ENCODE results near the gene DEPP1. TPM values are rescaled to one million over a fixed set of nuclear protein-coding genes. Genes with fewer than 3 reads are reported as not detected.

Gene DEPP1
- total and polyA plus RNA-seq, 3 donors from 2014 or later, result 29.1 to 84.9 (median 33.1) TPM

DNA sequence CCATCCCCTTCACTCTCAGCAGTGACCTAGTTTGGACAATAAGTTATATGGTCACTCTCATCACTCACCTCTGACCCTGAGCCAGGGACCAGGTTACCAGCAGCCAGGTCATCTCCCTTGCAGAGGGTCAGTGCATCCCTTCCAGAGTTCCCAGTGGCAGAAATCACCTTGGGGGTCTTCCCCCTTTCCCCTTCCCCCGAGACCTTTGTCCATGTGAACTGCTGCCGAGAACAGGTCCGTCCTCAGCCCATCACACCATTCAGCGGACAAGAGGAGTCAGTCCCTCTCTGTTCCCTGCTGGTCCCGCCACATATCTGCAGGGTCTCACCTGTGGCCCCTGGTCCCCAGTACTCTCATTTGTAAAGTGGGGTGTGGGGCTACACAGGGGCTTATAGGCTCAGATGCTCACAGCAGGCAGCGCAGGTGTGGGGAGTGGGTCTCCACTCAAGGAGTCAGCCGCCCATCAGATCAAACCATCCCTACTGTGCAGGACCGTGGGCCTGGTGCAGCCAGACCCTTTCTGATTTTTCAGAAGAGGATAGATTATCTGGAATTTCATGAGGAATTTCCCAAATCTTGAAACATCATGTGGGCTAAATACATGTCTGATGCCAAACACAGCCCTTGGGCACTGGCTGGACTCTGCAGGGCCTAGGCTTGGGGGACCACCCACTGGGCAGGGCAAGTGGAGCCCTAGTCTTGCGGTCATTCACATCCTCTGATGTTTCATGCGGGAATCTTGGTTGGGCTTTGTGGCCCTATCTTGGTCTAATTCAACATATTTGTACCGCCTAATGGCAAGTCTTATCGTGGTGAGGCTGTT lies 6.5 kb downstream of the DEPP1 start:
- Histone ChIP-seq H3K4me1 (peaks cover 34% of the 10 kb centered on the region), H3K4me3 (no peak overlapping the region), H3K27ac (no peak overlapping the region), H3K9me3 (no peaks in the 10 kb centered on the region), H3K27me3 (no peaks in the 10 kb centered on the region), H3K36me3 (ENCODE audit: low read depth, missing control alignments) (no peaks in the 10 kb centered on the region)
- no peak for TF ChIP-seq POLR2A (IDR thresholded peaks at IDR 0.05)
- TF ChIP-seq, protein P1, sequence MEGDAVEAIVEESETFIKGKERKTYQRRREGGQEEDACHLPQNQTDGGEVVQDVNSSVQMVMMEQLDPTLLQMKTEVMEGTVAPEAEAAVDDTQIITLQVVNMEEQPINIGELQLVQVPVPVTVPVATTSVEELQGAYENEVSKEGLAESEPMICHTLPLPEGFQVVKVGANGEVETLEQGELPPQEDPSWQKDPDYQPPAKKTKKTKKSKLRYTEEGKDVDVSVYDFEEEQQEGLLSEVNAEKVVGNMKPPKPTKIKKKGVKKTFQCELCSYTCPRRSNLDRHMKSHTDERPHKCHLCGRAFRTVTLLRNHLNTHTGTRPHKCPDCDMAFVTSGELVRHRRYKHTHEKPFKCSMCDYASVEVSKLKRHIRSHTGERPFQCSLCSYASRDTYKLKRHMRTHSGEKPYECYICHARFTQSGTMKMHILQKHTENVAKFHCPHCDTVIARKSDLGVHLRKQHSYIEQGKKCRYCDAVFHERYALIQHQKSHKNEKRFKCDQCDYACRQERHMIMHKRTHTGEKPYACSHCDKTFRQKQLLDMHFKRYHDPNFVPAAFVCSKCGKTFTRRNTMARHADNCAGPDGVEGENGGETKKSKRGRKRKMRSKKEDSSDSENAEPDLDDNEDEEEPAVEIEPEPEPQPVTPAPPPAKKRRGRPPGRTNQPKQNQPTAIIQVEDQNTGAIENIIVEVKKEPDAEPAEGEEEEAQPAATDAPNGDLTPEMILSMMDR (IDR thresholded peaks at IDR 0.05), result no peak
- 97% methylated on average over 11 to 12 of the region's 12 CpGs for WGBS, 2 donors
- intact Hi-C loops (cut with DNase I; ENCODE audit: low total_unique reads), result no loop called here
- no peak for DNase-seq

DNA sequence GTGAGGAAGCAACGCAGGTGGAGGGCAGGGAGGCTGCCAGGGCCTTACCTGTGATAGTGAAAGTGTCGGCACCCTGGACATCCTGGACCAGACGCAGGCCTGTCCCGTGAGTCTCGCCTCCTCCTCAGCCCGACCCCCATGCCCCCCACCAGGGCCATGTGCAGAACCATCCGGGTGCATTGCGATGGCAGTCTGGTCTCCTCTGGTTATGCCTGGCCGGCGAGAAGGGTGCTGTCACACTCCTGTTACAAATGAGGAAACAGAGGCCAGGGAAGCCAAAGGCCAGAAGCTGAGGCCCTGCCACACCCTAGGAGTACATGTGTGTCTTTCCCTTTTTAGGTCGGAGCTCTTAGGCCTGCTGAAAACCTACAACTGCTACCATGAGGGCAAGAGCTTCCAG lies 7.2 kb downstream of the DEPP1 start:
- no peak for TF ChIP-seq POLR2A (IDR thresholded peaks at IDR 0.05)
- TF ChIP-seq, protein P1 (IDR thresholded peaks at IDR 0.05), result no peak
- H3K9me3 ChIP-seq, result no peaks in the 10 kb centered on the region
- H3K4me1 ChIP-seq, result peaks cover 36% of the 10 kb centered on the region
- H3K4me3 ChIP-seq, result no peak overlapping the region
- no peaks in the 10 kb centered on the region for H3K27me3 ChIP-seq
- no peak for DNase-seq
- H3K36me3 ChIP-seq (ENCODE audit: low read depth, missing control alignments), result no peaks in the 10 kb centered on the region
- intact Hi-C loops (cut with DNase I; ENCODE audit: low total_unique reads), result no loop called here
- 89 to 91% methylated on average over 4 to 11 of the region's 11 CpGs for WGBS, 2 donors
- no peak overlapping the region for H3K27ac ChIP-seq

DNA sequence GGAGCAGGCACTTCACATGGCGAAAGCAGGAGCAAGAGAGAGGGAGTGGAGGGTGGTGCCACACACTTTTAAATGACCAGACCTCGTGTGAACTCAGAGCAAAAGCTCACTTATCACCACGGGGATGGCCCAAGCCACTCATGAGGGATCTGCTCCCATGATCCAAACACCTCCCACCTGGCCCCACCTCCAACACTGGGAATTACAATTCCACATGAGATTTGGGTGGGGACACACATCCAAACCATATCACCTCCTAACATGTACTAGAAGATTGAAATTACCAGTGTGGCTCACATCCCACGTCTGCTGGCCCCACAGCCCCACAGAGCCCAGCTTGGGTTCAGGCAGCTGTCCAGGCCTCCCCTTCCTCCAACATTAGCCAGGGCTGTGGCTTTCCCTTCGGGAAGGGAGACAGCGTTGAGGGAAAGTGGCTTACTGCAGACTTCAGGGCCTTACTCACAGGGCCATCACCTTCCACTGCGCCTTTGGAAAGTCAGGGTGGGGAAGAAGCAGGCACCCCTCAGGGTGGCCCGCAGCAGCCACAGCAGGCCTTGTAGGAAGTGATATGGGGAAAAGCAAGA lies 7.7 kb downstream of the DEPP1 start:
- TF ChIP-seq POLR2A (IDR thresholded peaks at IDR 0.05), result no peak
- TF ChIP-seq, protein P1 (IDR thresholded peaks at IDR 0.05), result no peak
- intact Hi-C loops (cut with DNase I; ENCODE audit: low total_unique reads), result no loop called here
- DNase-seq, result no peak
- Histone ChIP-seq H3K9me3 (no peaks in the 10 kb centered on the region), H3K4me3 (no peak overlapping the region), H3K36me3 (ENCODE audit: low read depth, missing control alignments) (no peaks in the 10 kb centered on the region), H3K27ac (no peak overlapping the region), H3K27me3 (no peaks in the 10 kb centered on the region), H3K4me1 (peaks cover 35% of the 10 kb centered on the region)
- WGBS, 2 donors, result 85 to 92% methylated on average over 8 of the region's 8 CpGs

DNA sequence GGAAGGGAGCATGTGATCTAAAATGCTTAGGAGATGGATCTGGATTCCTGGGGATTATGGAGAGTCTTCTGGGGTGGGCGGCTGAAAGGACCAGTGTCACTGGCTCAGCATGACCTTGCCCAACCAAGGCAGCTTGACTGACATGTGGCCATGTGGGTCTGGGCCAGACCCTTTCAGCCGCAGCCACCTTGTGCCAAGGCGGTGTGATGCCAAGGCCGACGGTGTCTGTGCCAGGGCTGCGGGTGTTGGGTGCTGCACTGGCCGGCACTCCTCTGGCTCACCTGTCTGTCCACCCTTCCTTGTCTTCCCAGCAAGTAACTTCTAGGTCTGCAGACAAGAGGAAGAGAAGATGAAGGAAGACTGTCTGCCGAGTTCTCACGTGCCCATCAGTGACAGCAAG lies 8.8 kb downstream of the DEPP1 start:
- Histone ChIP-seq H3K4me3 (no peak overlapping the region), H3K27me3 (no peaks in the 10 kb centered on the region), H3K27ac (no peak overlapping the region), H3K36me3 (ENCODE audit: low read depth, missing control alignments) (no peaks in the 10 kb centered on the region), H3K4me1 (peaks cover 37% of the 10 kb centered on the region), H3K9me3 (no peaks in the 10 kb centered on the region)
- intact Hi-C loops (cut with DNase I; ENCODE audit: low total_unique reads), result no loop called here
- TF ChIP-seq, protein P1 (IDR thresholded peaks at IDR 0.05), result no peak
- no peak for TF ChIP-seq POLR2A (IDR thresholded peaks at IDR 0.05)
- DNase-seq, result no peak
- WGBS, 2 donors, result 86 to 96% methylated on average over 6 to 9 of the region's 9 CpGs
